SK-N-SH (cell line): ENCODE measurements around the gene TCF25. TPM values are rescaled to one million over a fixed set of nuclear protein-coding genes. Genes with fewer than 3 reads are reported as not detected.
"Not testable (repeated sequence)": the region's sequence is repeated elsewhere in the genome, so short reads cannot be mapped to it uniquely, and the experiment has no call there.

Experiments used
- CTCF ChIA-PET: fragments of 300-600, 350-600 bp; formaldehyde crosslinking; extraction: SDS; loops from one replicate; lab custom pipeline; 2021; lab: Yijun Ruan, JAX
- POLR2A ChIA-PET: fragments of 350-600 bp; sonication (Branson Sonifier 250); formaldehyde crosslinking; extraction: SDS; loops from one replicate; lab custom pipeline; 2020; ENCODE audit warnings: antibody characterized with exemption, inconsistent platforms; lab: Yijun Ruan, JAX
- DNase-seq: peaks from one replicate; pipeline ENCODE4 v3.0.0; 2012
- H2AFZ ChIP-seq: fragments of 200-600 bp; sonication (generic); 2 replicates; pipeline ENCODE4 v1.8.1; 2016; ENCODE audit warnings: antibody characterized with exemption, mild to moderate bottlenecking, low read depth
- H3F3A ChIP-seq: fragments of 200-600 bp; sonication (generic); replicated peaks from 2 replicates; pipeline ENCODE3; 2016; ENCODE audit warnings: antibody characterized with exemption, mild to moderate bottlenecking; ENCODE audit not compliant: insufficient read depth
- H3K27ac ChIP-seq, 2 experiments: fragments of 200-500 bp in 1 of 2; fragments of 200-600 bp in 1 of 2; sonication (Bioruptor generic) in 1 of 2; sonication (generic), shearing (Covaris generic) in 1 of 2; 2 replicates each; pipeline versions ENCODE4 v1.5.1 to v1.6.1; 2014 to 2016; ENCODE audit warnings: low read depth in 2 of 2, inconsistent platforms in 1 of 2, low read length in 1 of 2, mild to moderate bottlenecking in 1 of 2, mixed read lengths in 1 of 2
- H3K27me3 ChIP-seq: fragments of 200-600 bp; sonication (generic), shearing (Covaris generic); 2 replicates; pipeline ENCODE4 v1.6.1; 2016; ENCODE audit warnings: mixed run types; ENCODE audit not compliant: insufficient read depth
- H3K36me3 ChIP-seq, 2 experiments: fragments of 200-500 bp in 1 of 2; fragments of 200-600 bp in 1 of 2; sonication (Bioruptor generic) in 1 of 2; sonication (generic) in 1 of 2; replicated peaks in 1 of 2; 2 replicates each; pipeline versions ENCODE3 to v1.5.1; 2014 to 2016; ENCODE audit warnings: low read length in 1 of 2, mild to moderate bottlenecking in 1 of 2; ENCODE audit not compliant: insufficient read depth in 2 of 2, control insufficient read depth in 1 of 2
- H3K4me1 ChIP-seq, 2 experiments: fragments of 200-500 bp in 1 of 2; fragments of 200-600 bp in 1 of 2; sonication (Bioruptor generic) in 1 of 2; sonication (generic), shearing (Covaris generic) in 1 of 2; 2 replicates each; pipeline versions ENCODE4 v1.5.1 to v1.6.1; 2014 to 2016; ENCODE audit warnings: low read depth in 1 of 2, low read length in 1 of 2, mixed run types in 1 of 2; ENCODE audit not compliant: insufficient read depth in 2 of 2, control insufficient read depth in 1 of 2
- H3K4me2 ChIP-seq: fragments of 200-600 bp; sonication (generic), shearing (Covaris generic); 2 replicates; pipeline ENCODE4 v1.6.1; 2017; ENCODE audit warnings: mixed run types
- H3K4me3 ChIP-seq, 2 experiments: fragments of 200-500 bp in 1 of 2; fragments of 200-600 bp in 1 of 2; sonication (Bioruptor generic) in 1 of 2; sonication (generic), shearing (Covaris generic) in 1 of 2; 2 replicates each; pipeline versions ENCODE4 v1.5.1 to v1.8.1; 2014 to 2016; ENCODE audit warnings: low read depth in 2 of 2, inconsistent platforms in 1 of 2, low read length in 1 of 2, mild to moderate bottlenecking in 1 of 2, mixed read lengths in 1 of 2, moderate library complexity in 1 of 2
- H3K79me2 ChIP-seq: fragments of 200-600 bp; sonication (generic); 2 replicates; pipeline ENCODE4 v1.8.1; 2017; ENCODE audit warnings: mild to moderate bottlenecking; ENCODE audit not compliant: insufficient read depth
- H3K9ac ChIP-seq: fragments of 200-600 bp; sonication (generic); 2 replicates; pipeline ENCODE4 v1.6.1; 2017; ENCODE audit warnings: mixed run types
- H3K9me2 ChIP-seq: fragments of 200-600 bp; sonication (generic); 2 replicates; pipeline ENCODE4 v1.6.1; 2017; ENCODE audit warnings: mixed run types
- H3K9me3 ChIP-seq: fragments of 200-600 bp; sonication (generic); 2 replicates; pipeline ENCODE4 v1.6.1; 2017; ENCODE audit warnings: mixed run types, mild to moderate bottlenecking, moderate library complexity
- H4K20me1 ChIP-seq: fragments of 200-600 bp; sonication (generic); 2 replicates; pipeline ENCODE4 v1.6.1; 2017; ENCODE audit warnings: mild to moderate bottlenecking, mixed run types; ENCODE audit not compliant: insufficient read depth
- FOXM1 ChIP-seq: IDR thresholded peaks from 2 replicates; pipeline ENCODE4 v1.4.0; 2012; ENCODE audit warnings: low read depth, mild to moderate bottlenecking
- MXI1 ChIP-seq: IDR thresholded peaks from 2 replicates; pipeline ENCODE4 v1.6.1; 2012; ENCODE audit warnings: mild to moderate bottlenecking, low read depth, low read length, improper control_type of control experiment
- NFIC ChIP-seq: IDR thresholded peaks from 2 replicates; pipeline ENCODE4 v1.4.0; 2012; ENCODE audit warnings: borderline replicate concordance
- NRF1 ChIP-seq: IDR thresholded peaks from 2 replicates; pipeline ENCODE4 v1.6.1; 2012; ENCODE audit warnings: low read depth, mild to moderate bottlenecking, low read length
- POLR2AphosphoS5 ChIP-seq: IDR thresholded peaks from 2 replicates; pipeline ENCODE4 v1.6.1; 2012; ENCODE audit warnings: low read depth, low read length
- RCOR1 ChIP-seq: fragments of 150-350 bp; IDR thresholded peaks from 2 replicates; pipeline ENCODE4 v1.6.1; 2017; ENCODE audit warnings: antibody characterized with exemption, low read length
- TAF1 ChIP-seq: IDR thresholded peaks from 2 replicates; pipeline ENCODE4 v1.6.1; 2012; ENCODE audit warnings: low read depth, mild to moderate bottlenecking, low read length, moderate library complexity, borderline replicate concordance
- TEAD4 ChIP-seq: IDR thresholded peaks from 2 replicates; pipeline ENCODE4 v1.4.0; 2012; ENCODE audit warnings: mild to moderate bottlenecking, borderline replicate concordance; ENCODE audit not compliant: insufficient read depth
- USF1 ChIP-seq: IDR thresholded peaks from 2 replicates; pipeline ENCODE4 v1.4.0; 2012; ENCODE audit warnings: low read depth, borderline replicate concordance
- YY1 ChIP-seq: IDR thresholded peaks from 2 replicates; pipeline ENCODE4 v1.4.0; 2012; ENCODE audit warnings: low read depth, mild to moderate bottlenecking
- WGBS: methylation state at CpG from one replicate; pipeline ENCODE4 v1.1.6; 2017; ENCODE audit warnings: low lambda C conversion rate; 5-methylcytosine and 5-hydroxymethylcytosine counted together
- polyA plus RNA-seq, 3 experiments: library from polyadenylated mRNA; depleted of rRNA; stranded (reverse); fragments of >200 nt; gene quantifications; 2 replicates each; pipeline ENCODE4 v1.2.3, GENCODE V29; 2012

The TCF25 gene
- polyA plus RNA-seq, 1 of the 3 experiments (the other 2 are of a cell fraction) = 208 TPM

DNA sequence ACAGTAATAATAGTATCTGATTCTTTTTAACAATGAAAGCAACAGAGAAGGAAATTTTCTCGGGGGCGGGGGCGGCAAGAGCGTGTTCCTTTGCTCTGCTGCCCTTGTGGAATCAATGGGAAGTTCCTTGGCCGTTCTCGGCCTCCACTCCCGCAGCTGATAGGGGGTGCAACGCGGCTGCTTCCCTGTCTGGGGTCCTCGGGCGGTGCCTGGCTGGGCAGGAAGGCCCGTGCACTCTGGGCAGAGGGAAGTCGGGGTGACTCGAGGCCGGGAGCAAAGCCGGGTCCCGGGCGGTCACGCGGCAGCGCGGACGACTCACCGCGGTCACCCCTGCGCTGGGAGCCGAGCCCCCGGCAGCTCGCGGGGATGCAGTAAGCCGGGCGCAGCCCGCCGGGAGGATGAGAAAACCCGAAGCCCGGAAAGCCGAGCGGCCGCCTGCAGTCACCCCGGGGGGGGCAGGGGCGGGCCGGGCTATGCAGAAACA is 52.2 kb downstream of the TCF25 start:
- H3F3A ChIP-seq = peaks cover 39% of the 10 kb centered on the region
- H3K4me3 ChIP-seq = peak overlapping the region; percentile 83 to 89
- ChIA-PET POLR2A (interaction anchor here (0.6 to 2.5 kb wide), 4 partner anchors 9 to 135 kb away, joined by 3 to 11 read pairs (median 5); no protein-coding TSS in a partner anchor), CTCF (interaction anchor here (0.7 to 6.1 kb wide), 4 partner anchors 16 to 184 kb away, joined by 3 to 53 read pairs (median 5); partner anchors contain the start of gene DEF8)
- peak overlapping the region; percentile 94 for H3K4me2 ChIP-seq
- 5% methylated on average over 8 of the region's 42 CpGs for WGBS
- H3K9me3 ChIP-seq = no peaks in the 10 kb centered on the region
- peaks cover 71% of the 10 kb centered on the region for H4K20me1 ChIP-seq
- peaks cover 8 to 18% of the 10 kb centered on the region in 2 experiments; a peak in 3 of 4 replicates for H3K4me1 ChIP-seq
- peak overlapping the region; percentile 96 for H3K9ac ChIP-seq
- no peak overlapping the region for H2AFZ ChIP-seq
- H3K27me3 ChIP-seq = no peaks in the 10 kb centered on the region
- 0 out of 2 replicates have a peak, but pooled peaks have one; percentile 14 for TF ChIP-seq TEAD4
- TF ChIP-seq MXI1 = peak; percentile 62
- no peak for TF ChIP-seq USF1
- peaks cover 74% of the 10 kb centered on the region for H3K79me2 ChIP-seq
- DNase-seq = peak; percentile 57
- H3K9me2 ChIP-seq = no peaks in the 10 kb centered on the region
- H3K36me3 ChIP-seq = peaks cover 6 to 30% of the 10 kb centered on the region in 2 experiments
- H3K27ac ChIP-seq = peak overlapping the region; percentile 36 to 45; a peak in 3 of 4 replicates

DNA sequence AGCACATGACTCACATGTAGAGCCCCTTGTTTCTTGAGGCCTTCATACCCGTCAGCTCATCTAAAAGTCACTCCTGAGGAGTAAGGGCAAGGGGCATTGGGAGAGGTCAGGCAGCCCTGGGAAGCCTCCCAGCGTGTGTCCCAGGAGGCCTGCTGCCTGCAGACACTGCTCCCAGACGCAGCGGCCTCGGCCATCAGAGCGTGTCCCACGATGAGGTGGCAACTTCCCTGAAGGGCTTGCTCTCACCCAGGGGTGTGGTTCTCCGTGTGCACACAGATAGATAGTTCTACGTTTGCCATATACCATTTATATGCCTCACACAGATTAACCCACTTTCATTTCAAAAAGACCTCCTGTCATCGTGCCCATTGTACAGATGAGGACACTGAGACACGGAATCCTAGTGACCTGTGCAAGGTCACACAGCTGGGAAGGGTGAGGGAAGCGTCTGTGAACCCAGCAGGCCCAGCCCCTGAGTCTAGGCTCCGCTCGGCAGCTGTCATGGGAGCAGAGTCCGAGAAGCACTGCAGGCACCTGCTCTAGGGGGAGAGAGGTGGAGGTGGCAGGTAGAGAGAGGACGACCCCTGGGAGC is 58.0 kb downstream of the TCF25 start:
- no peaks in the 10 kb centered on the region for H3K9me3 ChIP-seq
- no peak overlapping the region for H3K9ac ChIP-seq
- no peak overlapping the region for H3K4me3 ChIP-seq
- peaks cover 97% of the 10 kb centered on the region for H4K20me1 ChIP-seq
- WGBS = 99% methylated on average over 14 of the region's 16 CpGs
- no peaks in the 10 kb centered on the region for H3K9me2 ChIP-seq
- no peaks in the 10 kb centered on the region for H3K27me3 ChIP-seq
- TF ChIP-seq POLR2AphosphoS5 (0 out of 2 replicates have a peak, but pooled peaks have one; percentile 21), TAF1 (no peak), NFIC (no peak)
- H3K4me2 ChIP-seq = no peak overlapping the region
- H3K79me2 ChIP-seq = peaks cover 63% of the 10 kb centered on the region
- ChIA-PET CTCF (interaction anchor here (1.0 kb wide), 1 partner anchor 17 kb away, joined by 4 read pairs; the partner anchor contains the start of gene DEF8), POLR2A (no interaction called here)
- H3K4me1 ChIP-seq = peaks cover 0 to 2% of the 10 kb centered on the region in 2 experiments; a peak in 1 of 4 replicates
- no peak overlapping the region for H2AFZ ChIP-seq
- no peak overlapping the region for H3K27ac ChIP-seq
- H3K36me3 ChIP-seq = peaks cover 56 to 67% of the 10 kb centered on the region in 2 experiments
- H3F3A ChIP-seq = peaks cover 33% of the 10 kb centered on the region
- no peak for DNase-seq

DNA sequence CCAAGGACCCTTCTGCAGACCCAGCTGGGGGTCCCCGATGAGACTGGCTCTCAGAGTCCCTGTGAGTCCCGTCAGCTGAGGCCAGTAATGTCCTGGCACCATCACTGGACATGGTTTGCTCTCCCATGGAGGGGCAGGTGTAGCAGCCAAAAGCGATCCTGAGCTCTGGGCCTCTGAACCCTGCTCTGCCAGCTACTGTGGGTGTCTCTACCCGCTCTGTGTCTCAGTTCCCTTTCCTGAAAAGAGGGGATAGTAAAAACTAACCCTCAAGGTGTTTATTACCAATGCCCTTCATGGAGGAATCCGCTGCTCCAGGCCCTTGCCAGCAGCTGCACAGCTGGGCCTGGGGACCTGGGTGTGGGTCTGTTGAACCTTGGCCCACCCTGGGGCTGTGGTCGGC is 58.6 kb downstream of the TCF25 start:
- peaks cover 30% of the 10 kb centered on the region for H3F3A ChIP-seq
- H3K4me2 ChIP-seq = no peak overlapping the region
- H3K4me3 ChIP-seq = no peak overlapping the region
- no peaks in the 10 kb centered on the region for H3K9me3 ChIP-seq
- H3K9ac ChIP-seq = no peak overlapping the region
- no peak overlapping the region for H3K27ac ChIP-seq
- CTCF ChIA-PET = interaction anchor here (0.7 to 1.0 kb wide), 2 partner anchors 16 to 17 kb away, joined by 3 to 4 read pairs; partner anchors contain the start of gene DEF8
- peaks cover 57% of the 10 kb centered on the region for H3K79me2 ChIP-seq
- 100% methylated on average over 3 of the region's 6 CpGs for WGBS
- peaks cover 61 to 67% of the 10 kb centered on the region in 2 experiments for H3K36me3 ChIP-seq
- TF ChIP-seq YY1 (no peak), NRF1 (no peak), RCOR1 (no peak), FOXM1 (no peak)
- H4K20me1 ChIP-seq = peaks cover 92% of the 10 kb centered on the region
- no peak for DNase-seq
- peaks cover 0 to 2% of the 10 kb centered on the region in 2 experiments; a peak in 1 of 4 replicates for H3K4me1 ChIP-seq
- no peak overlapping the region for H2AFZ ChIP-seq
- H3K27me3 ChIP-seq = no peaks in the 10 kb centered on the region
- POLR2A ChIA-PET = interaction anchor here (0.8 kb wide), 1 partner anchor 8 kb away, joined by 3 read pairs; the partner anchor contains the start of gene TUBB3
- no peaks in the 10 kb centered on the region for H3K9me2 ChIP-seq

DNA sequence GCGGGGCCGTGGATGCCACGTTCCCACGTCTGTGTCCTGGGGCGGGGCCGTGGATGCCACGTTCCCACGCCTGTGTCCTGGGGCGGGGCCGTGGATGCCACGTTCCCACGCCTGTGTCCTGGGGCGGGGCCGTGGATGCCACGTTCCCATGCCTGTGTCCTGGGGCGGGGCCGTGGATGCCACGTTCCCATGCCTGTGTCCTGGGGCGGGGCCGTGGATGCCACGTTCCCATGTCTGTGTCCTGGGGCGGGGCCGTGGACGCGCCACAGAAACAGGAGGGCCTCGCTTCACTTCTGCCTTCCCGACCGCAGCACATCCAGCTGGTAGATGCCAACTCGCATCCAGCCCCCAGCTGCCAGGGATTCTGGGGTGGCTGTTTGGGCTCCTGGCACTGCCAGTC is 60.6 kb downstream of the TCF25 start:
- peaks cover 54 to 58% of the 10 kb centered on the region in 2 experiments for H3K36me3 ChIP-seq
- not testable (repeated sequence) for H3K4me1 ChIP-seq, H2AFZ ChIP-seq, H3K27me3 ChIP-seq, H3K9me2 ChIP-seq, H3K4me2 ChIP-seq, H3K9me3 ChIP-seq, DNase-seq, H3K9ac ChIP-seq, H3K27ac ChIP-seq, H3K4me3 ChIP-seq
- POLR2A ChIA-PET = interaction anchor here (2.5 kb wide), 1 partner anchor 9 kb away, joined by 11 read pairs; no protein-coding TSS in a partner anchor
- peaks cover 37% of the 10 kb centered on the region for H3K79me2 ChIP-seq
- peaks cover 27% of the 10 kb centered on the region for H3F3A ChIP-seq
- CTCF ChIA-PET = interaction anchor here (0.9 to 1.3 kb wide), 2 partner anchors 14 to 24 kb away, joined by 4 to 5 read pairs; no protein-coding TSS in a partner anchor
- peaks cover 71% of the 10 kb centered on the region for H4K20me1 ChIP-seq
- 96% methylated on average over 8 of the region's 29 CpGs for WGBS
